ENCODE results near the gene RNF187. TPM values are rescaled to one million over a fixed set of nuclear protein-coding genes. Genes with fewer than 3 reads are reported as not detected.
A peak's percentile ranks its signal among the peaks of the same experiment; 100 is the strongest.

Gene RNF187
- total RNA-seq, 1 donor from 2014 or later, result 129 TPM

GRCh38 chr1:228460821-228461220, 26.4 kb upstream of the RNF187 start:
- H3K4me3 ChIP-seq (ENCODE audit: insufficient read depth, low read depth, low read length), result no peak overlapping the region
- H4K20me1 ChIP-seq (ENCODE audit: insufficient read depth, low read length), result no peaks in the 10 kb centered on the region
- peaks cover 5% of the 10 kb centered on the region for H3K79me2 ChIP-seq (ENCODE audit: insufficient read depth, low read length)
- H3K36me3 ChIP-seq (ENCODE audit: insufficient read depth, low read length), result no peaks in the 10 kb centered on the region
- no peak overlapping the region for H2AFZ ChIP-seq (ENCODE audit: low read depth, low read length)
- TF ChIP-seq EZH2 (IDR thresholded peaks at IDR 0.05; ENCODE audit: insufficient read depth, low read length), result no peak
- TF ChIP-seq, protein P1, sequence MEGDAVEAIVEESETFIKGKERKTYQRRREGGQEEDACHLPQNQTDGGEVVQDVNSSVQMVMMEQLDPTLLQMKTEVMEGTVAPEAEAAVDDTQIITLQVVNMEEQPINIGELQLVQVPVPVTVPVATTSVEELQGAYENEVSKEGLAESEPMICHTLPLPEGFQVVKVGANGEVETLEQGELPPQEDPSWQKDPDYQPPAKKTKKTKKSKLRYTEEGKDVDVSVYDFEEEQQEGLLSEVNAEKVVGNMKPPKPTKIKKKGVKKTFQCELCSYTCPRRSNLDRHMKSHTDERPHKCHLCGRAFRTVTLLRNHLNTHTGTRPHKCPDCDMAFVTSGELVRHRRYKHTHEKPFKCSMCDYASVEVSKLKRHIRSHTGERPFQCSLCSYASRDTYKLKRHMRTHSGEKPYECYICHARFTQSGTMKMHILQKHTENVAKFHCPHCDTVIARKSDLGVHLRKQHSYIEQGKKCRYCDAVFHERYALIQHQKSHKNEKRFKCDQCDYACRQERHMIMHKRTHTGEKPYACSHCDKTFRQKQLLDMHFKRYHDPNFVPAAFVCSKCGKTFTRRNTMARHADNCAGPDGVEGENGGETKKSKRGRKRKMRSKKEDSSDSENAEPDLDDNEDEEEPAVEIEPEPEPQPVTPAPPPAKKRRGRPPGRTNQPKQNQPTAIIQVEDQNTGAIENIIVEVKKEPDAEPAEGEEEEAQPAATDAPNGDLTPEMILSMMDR (IDR thresholded peaks at IDR 0.05; ENCODE audit: insufficient read depth, low read depth, low read length), result no peak
- peaks cover 2% of the 10 kb centered on the region for H3K9me3 Mint-ChIP-seq (ENCODE audit: unreplicated experiment)
- H3K27me3 ChIP-seq (ENCODE audit: insufficient read depth, low read length), result peaks cover 26% of the 10 kb centered on the region
- no peak for DNase-seq (ENCODE audit: low read depth)
- H3K36me3 Mint-ChIP-seq (ENCODE audit: low read depth, unreplicated experiment), result no peaks in the 10 kb centered on the region
- no peak for FAIRE-seq
- no peak overlapping the region for H3K27ac ChIP-seq (ENCODE audit: low read depth, low read length)
- H3K27me3 Mint-ChIP-seq (ENCODE audit: low read depth, unreplicated experiment), result peaks cover 52% of the 10 kb centered on the region
- H3K9me3 ChIP-seq (ENCODE audit: insufficient read depth, low read depth, low read length), result no peaks in the 10 kb centered on the region
- no peak overlapping the region for H3K4me3 Mint-ChIP-seq (ENCODE audit: unreplicated experiment)
- peaks cover 2% of the 10 kb centered on the region for H3K4me1 Mint-ChIP-seq (ENCODE audit: low read depth, unreplicated experiment)
- H3K9ac ChIP-seq (ENCODE audit: low read length), result no peak overlapping the region
- no peak overlapping the region for H3K4me2 ChIP-seq (ENCODE audit: low read length)
- H3K27ac Mint-ChIP-seq (ENCODE audit: unreplicated experiment), result no peak overlapping the region
- peaks cover 9% of the 10 kb centered on the region for H3K4me1 ChIP-seq (ENCODE audit: insufficient read depth, low read length)

DNA sequence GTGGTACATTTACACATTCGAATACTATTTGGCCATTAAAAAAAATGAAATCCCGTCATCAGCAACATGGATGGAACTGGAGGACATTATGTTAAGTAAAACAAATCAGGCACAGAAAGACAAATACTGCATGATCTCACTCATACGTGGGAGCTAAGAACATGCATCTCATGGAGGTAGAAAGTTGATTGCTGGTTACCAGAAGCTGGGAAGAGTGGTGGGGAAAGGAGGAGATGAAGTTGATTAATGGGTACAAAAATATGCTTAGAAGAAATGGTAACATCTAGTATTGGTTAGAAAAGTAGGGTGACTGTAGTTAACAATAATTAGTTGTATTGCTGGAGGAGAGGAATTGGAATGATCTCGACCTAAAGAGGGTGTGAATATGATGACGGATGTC, 24.6 kb upstream of the RNF187 start:
- no peak overlapping the region for H3K4me2 ChIP-seq (ENCODE audit: low read length)
- no peaks in the 10 kb centered on the region for H3K4me1 ChIP-seq (ENCODE audit: insufficient read depth, low read length)
- H3K4me3 Mint-ChIP-seq (ENCODE audit: unreplicated experiment), result no peak overlapping the region
- DNase-seq (ENCODE audit: low read depth), result no peak
- no peaks in the 10 kb centered on the region for H3K36me3 Mint-ChIP-seq (ENCODE audit: low read depth, unreplicated experiment)
- H3K9me3 ChIP-seq (ENCODE audit: insufficient read depth, low read depth, low read length), result no peaks in the 10 kb centered on the region
- H3K27me3 Mint-ChIP-seq (ENCODE audit: low read depth, unreplicated experiment), result peaks cover 69% of the 10 kb centered on the region
- H2AFZ ChIP-seq (ENCODE audit: low read depth, low read length), result no peak overlapping the region
- H3K27ac Mint-ChIP-seq (ENCODE audit: unreplicated experiment), result no peak overlapping the region
- H3K36me3 ChIP-seq (ENCODE audit: insufficient read depth, low read length), result no peaks in the 10 kb centered on the region
- H3K4me3 ChIP-seq (ENCODE audit: insufficient read depth, low read depth, low read length), result no peak overlapping the region
- no peaks in the 10 kb centered on the region for H3K4me1 Mint-ChIP-seq (ENCODE audit: low read depth, unreplicated experiment)
- peaks cover 7% of the 10 kb centered on the region for H3K9me3 Mint-ChIP-seq (ENCODE audit: unreplicated experiment)
- H3K27ac ChIP-seq (ENCODE audit: low read depth, low read length), result no peak overlapping the region
- no peak for FAIRE-seq
- TF ChIP-seq, protein P1 (IDR thresholded peaks at IDR 0.05; ENCODE audit: insufficient read depth, low read depth, low read length), result no peak
- H3K27me3 ChIP-seq (ENCODE audit: insufficient read depth, low read length), result peaks cover 39% of the 10 kb centered on the region
- no peaks in the 10 kb centered on the region for H3K79me2 ChIP-seq (ENCODE audit: insufficient read depth, low read length)
- no peak overlapping the region for H3K9ac ChIP-seq (ENCODE audit: low read length)
- no peaks in the 10 kb centered on the region for H4K20me1 ChIP-seq (ENCODE audit: insufficient read depth, low read length)

- no peaks in the 10 kb centered on the region for H3K9me3 ChIP-seq (ENCODE audit: insufficient read depth, low read depth, low read length)
- peak overlapping the region; percentile 27 for H3K27ac Mint-ChIP-seq (ENCODE audit: unreplicated experiment)
- H3K79me2 ChIP-seq (ENCODE audit: insufficient read depth, low read length), result no peaks in the 10 kb centered on the region
- peaks cover 75% of the 10 kb centered on the region for H3K27me3 Mint-ChIP-seq (ENCODE audit: low read depth, unreplicated experiment)
- no peaks in the 10 kb centered on the region for H3K4me1 Mint-ChIP-seq (ENCODE audit: low read depth, unreplicated experiment)
- H2AFZ ChIP-seq (ENCODE audit: low read depth, low read length), result no peak overlapping the region
- no peak overlapping the region for H3K9ac ChIP-seq (ENCODE audit: low read length)
- no peak overlapping the region for H3K27ac ChIP-seq (ENCODE audit: low read depth, low read length)
- H3K4me3 Mint-ChIP-seq (ENCODE audit: unreplicated experiment), result peak overlapping the region; percentile 66
- H3K9me3 Mint-ChIP-seq (ENCODE audit: unreplicated experiment), result peaks cover 7% of the 10 kb centered on the region
- peaks cover 44% of the 10 kb centered on the region for H3K27me3 ChIP-seq (ENCODE audit: insufficient read depth, low read length)
- no peak overlapping the region for H3K4me2 ChIP-seq (ENCODE audit: low read length)
- no peaks in the 10 kb centered on the region for H3K4me1 ChIP-seq (ENCODE audit: insufficient read depth, low read length)
- no peaks in the 10 kb centered on the region for H3K36me3 ChIP-seq (ENCODE audit: insufficient read depth, low read length)
- H3K4me3 ChIP-seq (ENCODE audit: insufficient read depth, low read depth, low read length), result no peak overlapping the region
- H4K20me1 ChIP-seq (ENCODE audit: insufficient read depth, low read length), result no peaks in the 10 kb centered on the region
- FAIRE-seq, result no peak
- TF ChIP-seq, protein P1 (IDR thresholded peaks at IDR 0.05; ENCODE audit: insufficient read depth, low read depth, low read length), result no peak
- TF ChIP-seq EZH2 (IDR thresholded peaks at IDR 0.05; ENCODE audit: insufficient read depth, low read length), result no peak
- no peak for DNase-seq (ENCODE audit: low read depth)
- no peaks in the 10 kb centered on the region for H3K36me3 Mint-ChIP-seq (ENCODE audit: low read depth, unreplicated experiment)
Measured at GRCh38 chr1:228463009-228463558, 24.1 kb upstream of the RNF187 start.

Measured in astrocyte (in vitro differentiated cells and primary cell).